GM19099 (cell line): ENCODE data around the gene TSPAN32.

Source experiments
- POLR2A ChIP-seq: IDR thresholded peaks from 3 replicates; pipeline ENCODE4 v1.6.1; 2011; ENCODE audit warnings: low read depth; ENCODE audit not compliant: insufficient read length; ENCODE audit errors: extremely low read depth

TSPAN32 gene

GRCh38 chr11:2352420-2352819 lies 50.6 kb downstream of the TSPAN32 start:
- TF ChIP-seq POLR2A = no peak

GRCh38 chr11:2355000-2355644 lies 53.3 kb downstream of the TSPAN32 start:
- TF ChIP-seq POLR2A = no peak

DNA sequence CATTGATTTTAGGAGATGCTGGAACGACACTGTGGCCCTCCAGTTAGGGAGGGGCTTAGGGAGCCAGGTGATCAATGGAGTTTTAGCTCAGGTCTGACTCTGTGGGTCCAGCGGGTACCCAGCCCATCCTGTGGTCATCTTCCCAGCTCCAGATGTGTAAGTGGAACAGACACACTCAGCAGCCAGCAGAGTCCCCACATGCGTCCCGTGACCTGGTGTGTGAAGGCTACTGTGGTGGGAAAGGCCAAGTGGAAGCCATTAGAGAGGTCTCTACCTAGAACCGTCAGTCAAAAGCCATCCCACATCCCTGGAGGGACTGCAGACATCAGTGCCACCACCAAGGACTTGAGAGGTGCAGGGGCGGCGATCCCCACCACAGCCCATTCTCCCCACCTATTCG lies 55.4 kb downstream of the TSPAN32 start:
- TF ChIP-seq POLR2A = no peak

GRCh38 chr11:2358754-2359442 lies 57.1 kb downstream of the TSPAN32 start:
- no peak for TF ChIP-seq POLR2A

DNA sequence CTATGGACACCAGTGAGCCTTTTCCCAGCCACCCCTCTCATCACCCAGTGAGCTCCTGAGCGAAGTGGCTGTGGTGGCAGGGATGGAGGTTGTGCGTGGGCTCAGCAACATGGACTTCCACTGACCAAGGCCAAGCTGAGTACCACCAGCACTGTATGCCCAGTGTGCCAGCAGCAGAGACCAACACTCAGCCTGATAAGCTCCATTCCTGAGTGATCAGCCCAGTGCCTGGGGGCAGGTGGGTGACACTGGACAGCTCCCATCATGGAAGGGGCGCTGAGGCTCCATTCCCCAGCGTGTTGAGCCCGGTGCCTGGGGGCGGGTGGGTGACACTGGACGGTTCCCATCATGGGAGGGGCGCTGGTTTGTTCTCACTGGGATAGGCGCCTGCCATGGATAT lies 57.7 kb downstream of the TSPAN32 start:
- TF ChIP-seq POLR2A = no peak

DNA sequence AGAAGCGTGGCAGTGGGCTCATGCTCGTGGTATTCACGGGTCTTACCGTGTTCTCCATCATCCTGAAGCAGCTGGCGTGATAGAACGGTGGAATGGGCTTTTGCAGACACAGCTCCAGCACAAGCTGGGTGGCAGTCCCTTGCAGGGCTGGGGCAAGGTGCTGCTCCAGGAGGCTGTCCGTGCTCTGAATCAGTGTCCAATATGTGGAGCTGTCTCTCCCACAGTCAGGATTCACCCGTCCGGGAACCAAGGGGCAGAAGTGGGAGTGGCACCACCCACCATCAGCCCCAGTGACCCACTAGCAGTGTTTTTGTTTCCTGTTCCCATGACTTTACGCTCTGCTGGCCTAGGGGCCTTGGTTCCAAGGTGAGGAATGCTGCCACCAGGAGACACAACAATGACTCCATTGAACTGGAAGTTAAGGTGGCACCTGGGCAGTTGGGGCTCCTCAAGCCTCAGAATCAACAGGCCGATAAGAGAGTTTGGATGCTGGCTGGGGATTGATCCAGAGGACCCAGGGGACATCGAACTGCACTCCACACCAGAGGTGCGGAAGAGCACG lies 58.3 kb downstream of the TSPAN32 start:
- no peak for TF ChIP-seq POLR2A

- TF ChIP-seq POLR2A = no peak
These were observed 59.8 kb downstream of the TSPAN32 start for GRCh38 chr11:2361565-2361964.

GRCh38 chr11:2362414-2362813 lies 60.6 kb downstream of the TSPAN32 start:
- no peak for TF ChIP-seq POLR2A

DNA sequence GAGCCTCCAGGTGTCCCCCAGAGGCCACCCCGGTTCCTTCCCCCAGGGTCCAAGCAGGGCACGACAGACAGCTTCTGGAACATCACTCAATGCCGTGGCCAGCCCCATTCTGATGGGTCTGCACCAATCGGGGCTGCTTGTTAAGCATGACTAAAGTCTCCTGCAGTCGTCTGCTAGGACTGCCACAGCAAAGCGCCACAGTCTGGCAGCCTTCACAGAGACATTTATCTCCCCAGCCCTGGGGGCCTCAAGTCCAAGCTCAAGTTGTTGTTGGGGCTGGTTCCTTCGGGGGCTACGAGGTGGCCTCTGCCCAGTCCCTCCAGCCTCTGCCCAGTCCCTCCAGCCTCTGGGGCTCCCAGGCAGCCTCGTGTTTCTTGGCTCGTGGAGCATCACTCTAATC lies 61.3 kb downstream of the TSPAN32 start:
- no peak for TF ChIP-seq POLR2A

DNA sequence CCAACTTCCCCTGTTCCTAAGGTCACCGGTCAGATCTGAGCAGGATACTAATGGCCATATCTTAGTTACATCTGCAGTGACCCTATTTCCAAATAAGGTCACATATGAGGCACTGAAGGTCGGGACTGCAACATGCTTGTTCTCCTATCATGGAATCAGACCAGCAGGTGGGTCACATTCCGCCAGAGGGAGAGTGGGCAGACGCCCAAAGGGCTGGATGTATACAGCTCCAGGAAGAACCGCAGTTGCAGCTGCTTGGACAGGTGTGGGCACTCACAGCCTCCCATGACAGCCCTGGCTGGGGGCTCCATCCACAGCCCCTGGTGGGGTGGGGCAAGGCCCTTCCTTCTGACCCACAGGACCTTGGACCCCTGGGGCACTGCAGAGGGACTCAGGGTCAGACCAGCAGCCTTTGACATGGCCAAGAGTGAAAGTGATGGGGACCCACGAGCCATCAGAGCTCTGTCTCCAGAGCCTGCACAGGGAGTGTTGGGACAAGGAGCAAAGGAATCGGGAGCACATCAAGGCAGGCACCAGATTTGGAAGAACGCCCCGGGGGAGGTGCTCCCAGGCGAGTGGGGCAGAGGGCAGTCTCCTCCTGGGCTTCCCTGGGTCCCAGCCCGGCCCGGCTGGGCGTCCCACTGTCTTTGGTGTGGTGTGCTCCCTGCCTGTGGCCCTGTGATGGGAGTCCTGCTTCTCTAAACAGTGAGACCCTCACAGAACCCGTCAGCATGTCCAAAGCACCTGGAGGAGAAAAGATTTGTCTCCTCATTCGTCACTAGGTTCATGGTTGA lies 62.0 kb downstream of the TSPAN32 start:
- TF ChIP-seq POLR2A = no peak

GRCh38 chr11:2365571-2366210 lies 63.9 kb downstream of the TSPAN32 start:
- no peak for TF ChIP-seq POLR2A

GRCh38 chr11:2366276-2366675 lies 64.5 kb downstream of the TSPAN32 start:
- no peak for TF ChIP-seq POLR2A

DNA sequence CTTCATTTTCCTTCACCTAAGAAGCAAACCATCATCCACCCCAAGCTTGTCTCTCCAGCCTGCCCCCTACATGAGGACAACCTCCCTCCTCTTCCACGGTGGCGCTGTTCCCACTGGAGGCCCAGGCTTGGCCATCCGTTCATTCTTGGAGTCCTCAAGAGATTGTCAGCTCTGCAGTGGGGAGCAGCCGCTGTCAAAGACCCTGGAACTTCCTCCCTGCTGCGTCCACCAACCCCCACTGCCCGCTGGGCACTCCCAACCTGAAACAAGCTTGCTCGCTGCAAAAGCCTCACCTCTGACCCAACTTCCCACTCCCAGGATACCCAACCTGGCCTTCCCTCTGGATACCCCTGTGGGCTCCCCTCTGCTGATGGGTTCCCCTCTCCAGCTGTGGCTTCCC lies 64.9 kb downstream of the TSPAN32 start:
- TF ChIP-seq POLR2A = no peak

DNA sequence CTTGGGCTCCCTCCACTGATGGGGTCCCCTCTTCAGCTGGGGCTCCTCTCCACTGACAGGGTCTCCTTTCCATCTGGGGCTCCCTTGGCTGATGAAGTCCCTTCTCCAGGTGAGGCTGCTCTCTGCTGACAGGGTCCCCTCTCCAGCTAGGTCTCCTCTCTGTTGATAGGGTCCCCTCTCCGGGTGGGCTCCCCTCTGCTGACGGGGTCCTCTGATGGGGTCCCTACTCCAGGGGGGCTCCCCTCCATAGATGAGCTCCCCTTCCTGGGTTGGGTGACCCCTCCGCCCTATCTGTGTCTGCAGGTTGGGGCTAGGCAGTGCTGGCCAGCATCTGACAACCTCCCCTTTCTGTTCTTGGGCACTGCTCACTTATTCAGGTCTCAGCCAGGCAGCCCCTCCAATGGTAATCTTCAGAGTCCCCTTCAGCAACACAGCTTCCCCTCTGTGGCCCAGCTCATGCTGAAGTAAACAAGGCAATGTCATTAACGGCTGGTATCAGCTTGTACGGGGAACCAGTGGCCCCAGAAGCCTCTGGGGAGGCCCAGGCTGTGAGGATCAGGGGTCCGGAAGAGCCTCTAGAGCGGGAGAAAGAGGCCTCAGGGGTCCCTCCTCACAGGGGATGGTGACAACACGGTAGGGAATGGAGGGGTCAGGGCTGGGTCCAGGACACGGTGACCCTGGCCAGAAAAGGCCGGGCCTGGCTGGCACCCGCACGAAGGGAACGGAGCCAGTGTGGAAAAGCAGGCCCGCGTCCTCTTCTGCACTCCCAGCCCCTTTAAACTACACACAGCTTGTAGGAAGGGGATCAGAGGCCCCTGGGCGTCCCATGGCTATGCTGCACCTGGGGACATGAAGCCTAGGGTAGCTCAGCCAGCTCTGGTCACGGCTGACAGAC lies 65.7 kb downstream of the TSPAN32 start:
- no peak for TF ChIP-seq POLR2A
